IMR-90 (cell line): ENCODE data around the gene GSKIP.

Source experiments
- CTCF ChIP-seq: conservative IDR thresholded peaks from 2 replicates; pipeline ENCODE4 v1.5.1; 2012; ENCODE audit warnings: mild to moderate bottlenecking, low read depth, low read length, improper control_type of control experiment
- RAD21 ChIP-seq: IDR thresholded peaks from 2 replicates; pipeline ENCODE4 v1.6.1; 2012; ENCODE audit warnings: low read length, improper control_type of control experiment
- RCOR1 ChIP-seq: IDR thresholded peaks from 2 replicates; pipeline ENCODE4 v1.6.1; 2012; ENCODE audit warnings: mild to moderate bottlenecking, low read length, improper control_type of control experiment; ENCODE audit not compliant: insufficient replicate concordance
- SMC3 ChIP-seq: fragments of 150-350 bp; IDR thresholded peaks from 2 replicates; pipeline ENCODE4 v1.6.1; 2016; ENCODE audit warnings: low read depth, mild to moderate bottlenecking, antibody characterized with exemption, low read length, moderate library complexity
- USF2 ChIP-seq: fragments of 150-350 bp; IDR thresholded peaks from 2 replicates; pipeline ENCODE4 v1.6.1; 2017; ENCODE audit warnings: mild to moderate bottlenecking, antibody characterized with exemption, low read length, low read depth

GRCh38 chr14:96318836-96319235, 44.5 kb upstream of the GSKIP start:
- TF ChIP-seq USF2 (no peak), RCOR1 (no peak), CTCF (no peak), RAD21 (no peak), SMC3 (no peak)
